GM19035 (cell line): ENCODE measurements around the gene CCDC170.

Experiments
- ATAC-seq: cut with Tn5 transposase; IDR thresholded peaks from one replicate; pipeline ENCODE4 v1.9.1; 2021; ENCODE audit not compliant: unreplicated experiment

The CCDC170 gene

DNA sequence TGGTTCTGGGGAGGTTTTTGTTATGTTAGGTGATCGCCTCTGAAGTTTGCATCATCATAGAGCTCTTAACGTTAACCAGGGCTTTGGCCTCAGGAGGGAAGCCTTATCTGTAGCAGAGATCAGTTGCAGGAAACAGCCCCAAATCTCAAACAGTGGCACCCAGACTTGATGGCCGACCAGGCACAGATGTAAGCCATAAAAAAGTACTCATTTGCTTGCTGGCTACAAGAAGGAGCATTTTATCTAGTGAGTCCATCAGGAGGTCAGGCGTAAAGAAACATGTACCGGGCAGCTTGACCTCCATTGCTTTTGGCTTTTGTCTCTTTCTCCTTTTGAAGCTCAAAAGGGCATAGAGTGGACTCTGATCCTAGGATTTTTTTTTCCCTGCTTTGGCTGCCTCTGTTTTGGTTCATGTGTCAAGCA lies 122.3 kb downstream of the CCDC170 start:
- ATAC-seq = no peak

GRCh38 chr6:151616600-151616999 lies 122.8 kb downstream of the CCDC170 start:
- ATAC-seq = no peak

DNA sequence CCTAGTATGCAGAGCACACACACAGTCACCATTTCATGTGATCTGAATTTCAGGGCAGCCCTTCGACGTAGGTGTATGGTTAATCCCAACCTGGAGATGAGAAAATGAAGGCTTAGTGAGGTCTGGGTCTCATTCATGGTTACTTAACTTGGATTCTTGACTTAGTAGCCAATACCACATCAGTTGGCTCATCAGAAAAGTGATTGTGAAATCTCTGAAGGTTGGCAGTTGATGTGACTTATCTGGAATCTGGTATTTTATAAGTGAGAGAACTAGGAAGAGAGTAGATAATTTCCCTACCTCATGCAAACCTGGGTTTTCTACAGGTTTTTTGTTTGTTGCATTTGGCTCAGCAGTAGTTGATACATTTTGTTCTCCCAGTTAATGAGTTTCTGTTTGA lies 123.7 kb downstream of the CCDC170 start:
- ATAC-seq = no peak

GRCh38 chr6:151618717-151619116 lies 124.9 kb downstream of the CCDC170 start:
- ATAC-seq = no peak

DNA sequence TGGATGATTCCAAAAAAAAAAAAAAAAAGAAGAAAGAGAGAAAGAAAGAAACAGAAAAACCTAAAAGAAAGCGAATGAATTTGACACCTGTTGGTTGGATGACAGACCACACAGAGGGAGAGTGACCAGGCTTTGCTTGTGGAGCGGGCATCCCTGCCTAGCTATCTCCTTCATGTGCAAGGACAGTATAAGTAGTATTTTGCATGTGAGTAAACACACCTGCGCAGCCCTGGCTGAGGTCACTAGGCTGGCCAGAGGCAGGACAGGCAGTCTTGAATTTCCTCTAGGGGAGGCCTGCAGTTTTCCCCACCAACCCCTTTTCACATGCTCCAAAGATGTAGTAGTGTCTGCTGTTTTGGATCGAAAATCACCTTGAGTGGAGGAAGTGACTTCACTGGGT lies 126.4 kb downstream of the CCDC170 start:
- no peak for ATAC-seq

- no peak for ATAC-seq
Measured at GRCh38 chr6:151624071-151624470, 130.3 kb downstream of the CCDC170 start.

- ATAC-seq = no peak
Measured at GRCh38 chr6:151624481-151624880, 130.7 kb downstream of the CCDC170 start.

GRCh38 chr6:151624900-151625536 lies 131.2 kb downstream of the CCDC170 start:
- no peak for ATAC-seq

DNA sequence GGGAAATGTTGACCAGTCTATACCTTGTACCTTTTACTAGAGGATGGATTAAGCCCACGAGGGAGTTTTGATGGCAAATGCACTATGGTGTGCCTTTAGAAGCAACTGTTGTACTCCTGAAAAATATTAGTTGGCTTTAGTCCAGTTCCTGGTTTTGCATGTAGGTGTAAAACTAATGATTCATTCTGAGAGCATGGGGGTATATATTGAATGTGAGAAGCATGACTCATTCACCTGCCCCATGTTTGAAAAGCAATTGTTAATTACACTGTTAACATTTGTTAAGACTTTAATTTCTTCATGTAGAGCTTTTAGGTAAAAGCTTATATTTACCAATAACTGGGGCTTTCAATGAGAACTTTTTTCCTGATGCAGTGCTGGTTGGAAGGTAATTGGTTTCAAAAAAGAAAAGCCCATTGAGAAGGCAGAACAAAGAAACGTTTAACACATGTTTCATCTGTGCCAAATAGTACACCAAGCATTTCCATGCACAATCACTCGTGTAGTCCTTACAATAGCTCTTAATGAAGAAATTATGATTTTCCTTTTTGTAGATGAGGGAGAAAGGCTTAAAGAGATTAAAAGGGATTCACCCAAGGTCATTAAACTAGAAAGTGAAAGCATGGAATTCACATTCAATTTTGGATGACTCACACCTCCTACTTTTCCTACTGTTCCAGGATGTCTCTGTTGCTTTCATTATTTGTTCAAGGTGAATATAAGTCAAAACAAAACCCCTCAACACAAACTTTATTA lies 134.1 kb downstream of the CCDC170 start:
- no peak for ATAC-seq

DNA sequence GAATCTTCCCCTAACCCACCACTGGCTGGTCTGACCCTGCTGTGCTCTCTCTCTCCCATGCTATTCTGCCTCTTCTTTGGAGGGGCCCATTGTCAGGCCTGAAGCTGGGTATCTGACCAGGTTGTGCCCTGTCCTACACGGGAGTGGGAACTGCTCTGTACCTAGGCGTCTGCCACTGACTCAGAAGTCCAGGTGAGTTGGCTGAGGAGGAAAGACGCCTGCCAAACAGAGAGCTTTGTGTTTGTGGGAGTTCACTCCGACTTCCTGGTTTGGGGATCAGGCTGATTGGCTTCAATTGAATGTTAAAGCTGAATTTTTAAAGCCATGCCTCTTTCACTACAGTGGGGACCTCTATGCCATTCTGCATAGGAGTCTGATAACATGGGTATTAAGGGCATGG lies 136.0 kb downstream of the CCDC170 start:
- no peak for ATAC-seq

DNA sequence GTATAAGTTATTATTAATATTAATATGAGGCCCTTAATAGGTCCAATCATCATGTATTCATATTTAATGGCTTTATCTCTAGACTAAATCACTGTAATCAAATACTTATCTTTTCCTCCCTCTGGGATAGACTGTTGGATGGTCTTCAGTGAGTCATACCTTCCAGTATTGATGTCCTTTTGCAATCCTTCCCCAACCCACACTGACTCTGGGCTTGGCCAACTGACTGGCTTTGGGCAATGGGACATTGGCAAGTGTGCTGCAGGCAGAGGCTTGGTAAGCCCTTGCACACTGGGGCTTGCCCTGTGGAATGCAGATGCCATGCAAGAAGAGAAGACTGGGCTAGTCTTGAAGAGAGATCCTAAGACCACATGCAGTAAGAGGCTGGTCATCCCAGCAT lies 136.6 kb downstream of the CCDC170 start:
- no peak for ATAC-seq

DNA sequence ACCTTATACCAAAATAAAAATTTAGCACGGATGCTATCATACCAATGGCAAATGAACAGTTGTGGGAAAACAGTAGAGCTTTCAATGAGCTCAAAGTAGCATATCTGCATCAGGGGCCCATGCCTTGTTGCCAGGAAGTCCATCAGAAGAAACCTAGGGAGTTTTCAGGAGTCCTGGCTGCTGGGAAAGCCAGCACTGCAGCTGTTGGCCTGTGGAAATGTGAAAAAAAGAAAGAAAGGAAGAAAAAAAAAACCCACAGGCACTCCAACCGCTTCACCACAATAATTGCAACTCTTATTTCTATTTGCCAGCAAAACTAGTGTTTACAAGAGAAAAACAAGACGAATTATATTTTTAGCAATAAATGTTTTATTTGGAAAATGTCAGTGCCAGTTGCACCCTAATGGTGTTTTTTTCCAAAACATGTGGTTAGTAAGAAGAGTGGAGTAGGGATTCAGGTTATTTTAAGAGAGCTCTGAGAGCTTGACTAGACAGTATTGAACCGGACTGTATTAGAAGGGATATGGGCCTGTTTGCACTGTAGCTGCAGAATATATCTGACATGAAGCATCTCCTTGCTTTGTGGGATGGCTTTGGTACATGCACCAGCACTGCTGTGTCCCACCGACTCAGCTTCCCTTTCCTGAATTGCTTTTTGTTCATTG lies 137.3 kb downstream of the CCDC170 start:
- no peak for ATAC-seq

DNA sequence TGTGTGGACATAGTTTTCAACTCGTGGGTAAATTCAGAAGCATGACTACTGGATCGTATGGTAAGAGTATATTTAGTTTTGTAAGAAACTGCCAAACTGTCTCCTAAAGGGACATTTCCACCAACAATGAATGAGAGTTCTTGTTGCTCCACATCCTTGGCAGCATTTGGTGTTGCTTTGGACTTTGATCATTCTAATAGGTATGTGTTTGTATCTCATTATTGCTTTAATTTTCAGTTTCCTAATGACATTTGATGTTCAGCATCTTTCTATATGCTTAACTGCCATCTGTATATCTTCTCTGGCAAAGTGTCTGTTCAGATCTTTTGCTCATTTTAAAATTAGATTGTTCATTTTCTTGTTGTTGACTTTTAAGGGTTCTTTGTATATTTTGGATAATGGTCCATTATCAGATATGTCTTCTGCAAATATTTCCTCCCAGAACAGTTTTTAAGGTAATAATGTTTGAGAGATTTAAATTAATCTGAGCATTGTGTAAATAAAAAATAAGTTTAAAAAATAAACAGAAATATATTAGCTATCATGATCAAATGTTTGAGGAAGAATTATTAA lies 138.7 kb downstream of the CCDC170 start:
- ATAC-seq = no peak

- no peak for ATAC-seq
Measured at GRCh38 chr6:151633526-151634335, 139.9 kb downstream of the CCDC170 start.

- no peak for ATAC-seq
Measured at GRCh38 chr6:151634336-151634720, 140.5 kb downstream of the CCDC170 start.

- ATAC-seq = no peak
Measured at GRCh38 chr6:151635741-151636140, 141.9 kb downstream of the CCDC170 start.

GRCh38 chr6:151637814-151638213 lies 144.0 kb downstream of the CCDC170 start:
- no peak for ATAC-seq

DNA sequence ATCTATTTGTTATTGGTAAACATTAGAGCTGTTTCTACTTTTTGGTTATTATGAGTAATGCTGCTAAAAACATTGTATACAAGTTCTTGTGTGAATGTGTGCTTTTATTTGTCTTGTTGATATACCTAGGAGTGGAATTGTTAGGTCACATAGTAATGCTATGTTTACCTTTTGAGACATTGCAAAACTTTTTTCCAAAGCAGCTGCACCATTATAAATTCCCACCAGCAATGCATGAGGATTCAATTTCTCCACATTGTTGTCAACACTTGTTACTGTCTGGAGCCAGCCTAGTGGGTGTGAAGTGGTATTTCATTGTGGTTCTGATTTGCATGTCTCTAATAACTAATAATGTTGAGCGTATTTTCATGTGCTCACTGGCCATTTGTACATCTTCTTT lies 145.9 kb downstream of the CCDC170 start:
- ATAC-seq = no peak

GRCh38 chr6:151641028-151641427 lies 147.2 kb downstream of the CCDC170 start:
- ATAC-seq = no peak

- ATAC-seq = no peak
Measured at GRCh38 chr6:151647976-151648639, 154.3 kb downstream of the CCDC170 start.
